C4-2B (cell line): ENCODE results near the gene ACADVL.

Source experiments
- ZFX ChIP-seq: fragments of 450-650 bp; IDR thresholded peaks from 2 replicates; pipeline ENCODE4 v1.6.1; 2017
- TF ChIP-seq, protein P1 (sequence below): fragments of 450-650 bp; conservative IDR thresholded peaks from 2 replicates; pipeline ENCODE4 v1.5.1; 2017; ENCODE audit warnings: mild to moderate bottlenecking

GRCh38 chr17:7234083-7234951 is 14.6 kb downstream of the ACADVL start, which contains the start of gene DVL2:
- peak; percentile 36; the same call in 1 of the 2 replicates for TF ChIP-seq ZFX
- TF ChIP-seq, protein P1, sequence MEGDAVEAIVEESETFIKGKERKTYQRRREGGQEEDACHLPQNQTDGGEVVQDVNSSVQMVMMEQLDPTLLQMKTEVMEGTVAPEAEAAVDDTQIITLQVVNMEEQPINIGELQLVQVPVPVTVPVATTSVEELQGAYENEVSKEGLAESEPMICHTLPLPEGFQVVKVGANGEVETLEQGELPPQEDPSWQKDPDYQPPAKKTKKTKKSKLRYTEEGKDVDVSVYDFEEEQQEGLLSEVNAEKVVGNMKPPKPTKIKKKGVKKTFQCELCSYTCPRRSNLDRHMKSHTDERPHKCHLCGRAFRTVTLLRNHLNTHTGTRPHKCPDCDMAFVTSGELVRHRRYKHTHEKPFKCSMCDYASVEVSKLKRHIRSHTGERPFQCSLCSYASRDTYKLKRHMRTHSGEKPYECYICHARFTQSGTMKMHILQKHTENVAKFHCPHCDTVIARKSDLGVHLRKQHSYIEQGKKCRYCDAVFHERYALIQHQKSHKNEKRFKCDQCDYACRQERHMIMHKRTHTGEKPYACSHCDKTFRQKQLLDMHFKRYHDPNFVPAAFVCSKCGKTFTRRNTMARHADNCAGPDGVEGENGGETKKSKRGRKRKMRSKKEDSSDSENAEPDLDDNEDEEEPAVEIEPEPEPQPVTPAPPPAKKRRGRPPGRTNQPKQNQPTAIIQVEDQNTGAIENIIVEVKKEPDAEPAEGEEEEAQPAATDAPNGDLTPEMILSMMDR: no peak
